Right lobe of liver (tissue), 6 donors: ENCODE measurements around the gene FDX1. TPM values are rescaled to one million over a fixed set of nuclear protein-coding genes. Genes with fewer than 3 reads are reported as not detected.

Experiments
- ATAC-seq, 4 donors: fragments of 200-7000 bp; cut with Tn5 transposase; one replicate each; pipeline ENCODE4 v1.9.1; 2020; ENCODE audit warnings: mild to moderate bottlenecking in 4 of 4, moderate library complexity in 4 of 4
- DNase-seq, 3 donors: peaks; one replicate each; pipeline ENCODE4 v3.0.0-alpha.2; 2020
- H3K27ac ChIP-seq, 3 donors: fragments of 200-600 bp; one replicate each; pipeline ENCODE4 v1.8.0; 2022
- H3K27me3 ChIP-seq, 2 donors: fragments of 200-600 bp; one replicate each; pipeline ENCODE4 v1.8.0; 2022
- H3K36me3 ChIP-seq, 4 donors: fragments of 200-600 bp; sonication (generic) in 1 of 4; one replicate each; pipeline versions ENCODE4 v1.5.1 to v1.8.0; 2017 to 2022; ENCODE audit warnings: control low read depth in 1 of 4
- H3K4me1 ChIP-seq, 4 donors: fragments of 200-600 bp; sonication (generic) in 1 of 4; one replicate each; pipeline versions ENCODE4 v1.5.1 to v1.8.0; 2017 to 2022; ENCODE audit warnings: control low read depth in 1 of 4
- H3K4me3 ChIP-seq, 3 donors: fragments of 200-600 bp; one replicate each; pipeline ENCODE4 v1.8.0; 2022
- H3K9me3 ChIP-seq, 4 donors: fragments of 200-600 bp; sonication (generic) in 1 of 4; one replicate each; pipeline versions ENCODE4 v1.5.1 to v1.8.0; 2017 to 2022; ENCODE audit warnings: control low read depth in 1 of 4
- CTCF ChIP-seq, 4 donors: fragments of 200-600 bp in 3 of 4; fragments of 450-650 bp in 1 of 4; IDR thresholded peaks; one replicate each; pipeline versions ENCODE4 v1.5.1 to v1.8.0; 2016 to 2022; ENCODE audit warnings: antibody characterized with exemption in 4 of 4, mild to moderate bottlenecking in 2 of 4
- POLR2A ChIP-seq: fragments of 450-650 bp; IDR thresholded peaks from one replicate; pipeline ENCODE4 v1.6.1; 2017; ENCODE audit warnings: antibody characterized with exemption, mild to moderate bottlenecking
- WGBS: methylation state at CpG from one replicate; pipeline ENCODE4 v1.1.6; 2018; ENCODE audit warnings: low coverage, low lambda C conversion rate; ENCODE audit not compliant: insufficient coverage; ENCODE audit errors: missing lambda C conversion rate; 5-methylcytosine and 5-hydroxymethylcytosine counted together
- intact Hi-C, 2 donors: fragments of 100-400 bp; cut with DNase I; formaldehyde crosslinking; loops; one replicate each; pipeline versions ENCODE4 v1.11.2 to v1.14.1; 2022
- total RNA-seq, 6 experiments: library from RNA; depleted of rRNA in 2 of 6; stranded (reverse); fragments of >200 nt in 2 of 6; fragmentation: NEBNext Ultra II Directional in 3 of 6; extraction: Animal tissue kit (Norgen Biotek cat#: 25700) in 3 of 6; gene quantifications; one replicate each; pipeline versions ENCODE4 v1.1.0 to v1.2.4, GENCODE V29; 2016 to 2023
- donor health status: DM: no; HTN: yes; CAD: no.
- donor health status: DM: no; HTN: no; CAD: no.
- donor health status: DM: no; HTN: no; CAD: no.
- donor health status: DM: no; HTN: yes; CAD: no.
- donor health status: DM: no; HTN: yes; CAD: no.

The FDX1 gene
- total RNA-seq, 6 experiments from 2014 or later = 20.6 to 42.6 (median 25.1) TPM

GRCh38 chr11:110475671-110476070 lies 45.9 kb downstream of the FDX1 start:
- no peak overlapping the region for H3K4me3 ChIP-seq
- ATAC-seq (no peak), DNase-seq (no peak)
- no peaks in the 10 kb centered on the region for H3K4me1 ChIP-seq
- H3K36me3 ChIP-seq = no peaks in the 10 kb centered on the region
- TF ChIP-seq CTCF (IDR thresholded peaks at IDR 0.05) (no peak), POLR2A (no peak)
- H3K27me3 ChIP-seq = no peaks in the 10 kb centered on the region
- no peaks in the 10 kb centered on the region for H3K9me3 ChIP-seq
- WGBS = 80% methylated on average over 1 of the region's 1 CpG
- H3K27ac ChIP-seq = no peak overlapping the region
- intact Hi-C loops = no loop called here

- no peak overlapping the region for H3K27ac ChIP-seq
- peak in 1 of 4 donors; percentile 31 for ATAC-seq
- WGBS = 60% methylated on average over 9 of the region's 12 CpGs
- no peaks in the 10 kb centered on the region for H3K9me3 ChIP-seq
- H3K36me3 ChIP-seq = no peaks in the 10 kb centered on the region
- TF ChIP-seq CTCF (IDR thresholded peaks at IDR 0.05) (peak in 1 of 4 donors; percentile 21), POLR2A (no peak)
- DNase-seq = no peak
- no peaks in the 10 kb centered on the region for H3K4me1 ChIP-seq
- H3K27me3 ChIP-seq = no peaks in the 10 kb centered on the region
- H3K4me3 ChIP-seq = no peak overlapping the region
- intact Hi-C loops = no loop called here
Measured at GRCh38 chr11:110478410-110478809, 48.7 kb downstream of the FDX1 start.

GRCh38 chr11:110479108-110480101 lies 49.7 kb downstream of the FDX1 start:
- Histone ChIP-seq H3K27me3 (no peaks in the 10 kb centered on the region), H3K27ac (no peak overlapping the region), H3K36me3 (no peaks in the 10 kb centered on the region), H3K4me3 (no peak overlapping the region), H3K9me3 (no peaks in the 10 kb centered on the region), H3K4me1 (no peaks in the 10 kb centered on the region)
- intact Hi-C loops = no loop called here
- ATAC-seq (peak; percentile 50 to 73 (median 56)), DNase-seq (no peak)
- TF ChIP-seq POLR2A (no peak), CTCF (IDR thresholded peaks at IDR 0.05) (no peak)
- 54% methylated on average over 5 of the region's 5 CpGs for WGBS

- Histone ChIP-seq H3K27me3 (no peaks in the 10 kb centered on the region), H3K4me1 (no peaks in the 10 kb centered on the region), H3K4me3 (no peak overlapping the region), H3K27ac (no peak overlapping the region), H3K36me3 (no peaks in the 10 kb centered on the region), H3K9me3 (no peaks in the 10 kb centered on the region)
- TF ChIP-seq POLR2A (no peak), CTCF (IDR thresholded peaks at IDR 0.05) (no peak)
- ATAC-seq (no peak), DNase-seq (no peak)
- 100% methylated on average over 2 of the region's 5 CpGs for WGBS
- intact Hi-C loops = no loop called here
Measured at GRCh38 chr11:110481523-110481922, 51.8 kb downstream of the FDX1 start.
